Adrenal gland (tissue), 12 donors: Measurements from ENCODE around the gene SEPTIN2. TPM values are rescaled to one million over a fixed set of nuclear protein-coding genes. Genes with fewer than 3 reads are reported as not detected.
A peak's percentile ranks its signal among the peaks of the same experiment; 100 is the strongest.

Experiments used
- DNase-seq, 7 donors: peaks; one replicate each; pipeline ENCODE4 v3.0.0-alpha.2; 2019 to 2020
- H3K27ac ChIP-seq, 5 donors: fragments of 200-600 bp; sonication (generic) in 4 of 5; 1 replicate in 3 of 5; 2 replicates in 2 of 5; pipeline versions ENCODE4 v1.5.1 to v1.8.0; 2016 to 2020; ENCODE audit warnings: mild to moderate bottlenecking in 1 of 5
- H3K27me3 ChIP-seq: fragments of 200-600 bp; 2 replicates; pipeline ENCODE4 v1.8.0; 2021
- H3K36me3 ChIP-seq, 2 donors: fragments of 200-600 bp; replicated peaks in 1 of 2; 1 replicate in 1 of 2; 2 replicates in 1 of 2; pipeline versions ENCODE4 v1.5.1 to v1.8.0; 2018 to 2022
- H3K4me1 ChIP-seq, 2 donors: fragments of 200-600 bp; replicated peaks in 1 of 2; 1 replicate in 1 of 2; 2 replicates in 1 of 2; pipeline versions ENCODE4 v1.5.1 to v1.8.0; 2018 to 2021
- H3K4me3 ChIP-seq, 4 donors: fragments of 200-600 bp; sonication (generic) in 3 of 4; one replicate each; pipeline ENCODE4 v1.5.1; 2016 to 2018
- H3K9me3 ChIP-seq, 3 donors: fragments of 200-600 bp; sonication (generic) in 1 of 3; replicated peaks in 1 of 3; 1 replicate in 2 of 3; 2 replicates in 1 of 3; pipeline versions ENCODE4 v1.5.1 to v1.8.0; 2016 to 2021
- POLR2A ChIP-seq, 2 donors: fragments of 450-650 bp; IDR thresholded peaks; one replicate each; pipeline ENCODE4 v1.6.1; 2017; ENCODE audit warnings: antibody characterized with exemption in 2 of 2, mild to moderate bottlenecking in 2 of 2, moderate library complexity in 1 of 2
- WGBS, 4 donors: extraction: QIAGEN DNeasy Blood & Tissue Kit in 2 of 4; methylation state at CpG; one replicate each; pipeline versions ENCODE4 v1.1.5 to v1.1.7; 2013 to 2017; 5-methylcytosine and 5-hydroxymethylcytosine counted together
- intact Hi-C, 2 donors: fragments of 100-400 bp; cut with DNase I; formaldehyde crosslinking; loops; one replicate each; pipeline versions ENCODE4 v1.14.1 to v1.15.0; 2022 to 2023
- polyA plus RNA-seq, 3 donors: library from polyadenylated mRNA; stranded (reverse); fragments of 200-250 nt in 2 of 3; fragments of 350-450 nt in 1 of 3; fragmentation: Illumina TruSeq in 1 of 3; extraction: RNeasy Lipid Tissue Mini Kit (QIAGEN cat#74804) in 1 of 3; gene quantifications; one replicate each; pipeline ENCODE4 v1.2.3, GENCODE V29; 2013 to 2014
- total RNA-seq, 9 donors: library from RNA; depleted of rRNA in 4 of 9; stranded (reverse); fragments of >200 nt in 4 of 9; fragments of 120-200 nt in 1 of 9; fragmentation: NEBNext Ultra II Directional in 1 of 9; extraction: Animal tissue kit (Norgen Biotek cat#: 25700) in 1 of 9; gene quantifications; one replicate each; pipeline versions ENCODE4 v1.1.0 to v1.2.4, GENCODE V29; 2013 to 2023
- TF ChIP-seq, protein P1 (sequence below), 6 experiments: fragments of 450-650 bp in 4 of 6; fragments of 200-600 bp in 2 of 6; sonication (generic) in 1 of 6; IDR thresholded peaks; 1 replicate in 5 of 6; 2 replicates in 1 of 6; pipeline versions ENCODE4 v1.5.1 to v1.8.0; 2016 to 2021; ENCODE audit warnings: antibody characterized with exemption in 6 of 6, mild to moderate bottlenecking in 2 of 6, moderate library complexity in 1 of 6
- donor health status: healthy with polysubstance abuse.
- donor health status: Bipolar disorder and iron deficiency.
- donor health status: DM: yes; HTN: yes; CAD: no.
- donor health status: DM: no; HTN: no; CAD: no.
- donor health status: DM: no; HTN: no; CAD: no.
- donor health status: DM: yes; HTN: yes; CAD: no.

SEPTIN2 gene
- total and polyA plus RNA-seq, 12 donors: 108 to 368 (median 251) TPM

DNA sequence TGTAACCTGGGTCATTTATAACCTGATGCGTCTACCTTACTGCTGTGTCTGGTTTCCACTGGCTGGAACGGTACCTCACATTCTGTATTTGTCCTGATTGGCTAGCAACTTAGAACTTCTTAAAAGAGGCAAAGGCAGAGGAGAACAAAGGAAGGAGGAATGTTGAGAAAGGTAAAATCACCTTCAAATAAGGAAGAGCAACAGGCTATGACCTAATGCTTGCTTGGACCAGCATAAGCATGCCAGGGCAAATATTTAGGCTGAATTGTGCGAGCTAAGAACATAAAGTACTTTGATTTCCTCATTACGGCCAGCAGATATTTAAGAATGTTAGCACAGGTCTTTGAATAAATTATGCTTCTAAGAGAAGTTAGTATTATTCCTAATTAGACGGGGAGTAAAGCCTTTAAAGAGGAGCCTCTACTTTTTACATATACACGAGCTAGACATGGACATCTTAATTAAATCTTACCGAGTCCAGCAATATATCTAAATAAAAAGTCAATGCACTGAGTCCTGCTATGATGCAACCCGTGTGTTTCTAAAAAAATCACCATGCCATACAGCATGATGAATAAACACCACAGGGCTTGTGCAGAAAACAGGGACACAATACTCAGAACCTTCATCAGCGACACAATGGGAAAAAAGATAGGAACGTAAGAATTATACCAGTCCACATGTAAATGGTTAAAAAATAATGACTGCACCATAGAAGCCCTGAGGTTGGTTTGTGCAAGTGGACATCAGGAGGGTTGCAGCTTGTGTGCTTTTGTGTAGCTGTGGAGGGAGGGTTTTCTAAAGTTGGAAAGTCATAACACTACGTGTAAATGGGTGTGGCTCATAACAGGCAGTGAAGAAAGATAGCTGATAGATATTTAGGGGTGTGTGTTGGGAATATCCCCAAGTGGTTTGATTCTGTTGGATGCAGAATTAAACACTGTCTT is 14.2 kb downstream of the SEPTIN2 start:
- Histone ChIP-seq H3K4me1 (peaks cover 0 to 6% of the 10 kb centered on the region in 2 donors), H3K4me3 (no peak overlapping the region), H3K36me3 (peaks cover 0 to 29% of the 10 kb centered on the region in 2 donors), H3K27me3 (no peaks in the 10 kb centered on the region), H3K9me3 (no peaks in the 10 kb centered on the region), H3K27ac (no peak overlapping the region)
- intact Hi-C loops: loop anchor here in 1 of 2 donors (10.0 kb wide), 1 partner anchor 65 kb away; no protein-coding TSS in a partner anchor
- TF ChIP-seq, protein P1, sequence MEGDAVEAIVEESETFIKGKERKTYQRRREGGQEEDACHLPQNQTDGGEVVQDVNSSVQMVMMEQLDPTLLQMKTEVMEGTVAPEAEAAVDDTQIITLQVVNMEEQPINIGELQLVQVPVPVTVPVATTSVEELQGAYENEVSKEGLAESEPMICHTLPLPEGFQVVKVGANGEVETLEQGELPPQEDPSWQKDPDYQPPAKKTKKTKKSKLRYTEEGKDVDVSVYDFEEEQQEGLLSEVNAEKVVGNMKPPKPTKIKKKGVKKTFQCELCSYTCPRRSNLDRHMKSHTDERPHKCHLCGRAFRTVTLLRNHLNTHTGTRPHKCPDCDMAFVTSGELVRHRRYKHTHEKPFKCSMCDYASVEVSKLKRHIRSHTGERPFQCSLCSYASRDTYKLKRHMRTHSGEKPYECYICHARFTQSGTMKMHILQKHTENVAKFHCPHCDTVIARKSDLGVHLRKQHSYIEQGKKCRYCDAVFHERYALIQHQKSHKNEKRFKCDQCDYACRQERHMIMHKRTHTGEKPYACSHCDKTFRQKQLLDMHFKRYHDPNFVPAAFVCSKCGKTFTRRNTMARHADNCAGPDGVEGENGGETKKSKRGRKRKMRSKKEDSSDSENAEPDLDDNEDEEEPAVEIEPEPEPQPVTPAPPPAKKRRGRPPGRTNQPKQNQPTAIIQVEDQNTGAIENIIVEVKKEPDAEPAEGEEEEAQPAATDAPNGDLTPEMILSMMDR (IDR thresholded peaks at IDR 0.05): no peak
- TF ChIP-seq POLR2A (IDR thresholded peaks at IDR 0.05): no peak
- 94 to 96% (median 94%) methylated on average over 11 of the region's 11 CpGs for WGBS, 4 donors
- no peak for DNase-seq

GRCh38 chr2:241330616-241330981 is 14.9 kb downstream of the SEPTIN2 start:
- WGBS, 4 donors: 88 to 95% (median 92%) methylated on average over 4 of the region's 4 CpGs
- DNase-seq: no peak
- Histone ChIP-seq H3K9me3 (no peaks in the 10 kb centered on the region), H3K36me3 (peaks cover 0 to 34% of the 10 kb centered on the region in 2 donors), H3K27ac (no peak overlapping the region), H3K4me1 (no peaks in the 10 kb centered on the region), H3K27me3 (no peaks in the 10 kb centered on the region), H3K4me3 (no peak overlapping the region)
- intact Hi-C loops: no loop called here
- TF ChIP-seq, protein P1 (IDR thresholded peaks at IDR 0.05): no peak
- TF ChIP-seq POLR2A (IDR thresholded peaks at IDR 0.05): no peak

- no peak overlapping the region for H3K27ac ChIP-seq
- peaks cover 0 to 50% of the 10 kb centered on the region in 2 donors for H3K36me3 ChIP-seq
- H3K4me3 ChIP-seq: no peak overlapping the region
- no peaks in the 10 kb centered on the region for H3K27me3 ChIP-seq
- 76 to 86% (median 82%) methylated on average over 2 of the region's 2 CpGs for WGBS, 4 donors
- H3K9me3 ChIP-seq: no peaks in the 10 kb centered on the region
- intact Hi-C loops: no loop called here
- DNase-seq: no peak
- no peak for TF ChIP-seq POLR2A (IDR thresholded peaks at IDR 0.05)
- TF ChIP-seq, protein P1 (IDR thresholded peaks at IDR 0.05): no peak
- peaks cover 0 to 6% of the 10 kb centered on the region in 2 donors for H3K4me1 ChIP-seq
These were observed 19.1 kb downstream of the SEPTIN2 start for GRCh38 chr2:241334813-241335212.

GRCh38 chr2:241339839-241340630 is 24.3 kb downstream of the SEPTIN2 start:
- intact Hi-C loops: no loop called here
- peaks cover 0 to 65% of the 10 kb centered on the region in 2 donors for H3K36me3 ChIP-seq

More at GRCh38 chr2:241339839-241340630, 24.3 kb downstream of the SEPTIN2 start:
- Histone ChIP-seq H3K27ac (peak overlapping the region in 1 of 5 donors; percentile 18), H3K9me3 (no peaks in the 10 kb centered on the region), H3K27me3 (no peaks in the 10 kb centered on the region), H3K4me1 (peaks cover 0 to 9% of the 10 kb centered on the region in 2 donors), H3K4me3 (no peak overlapping the region)
- DNase-seq: no peak
- TF ChIP-seq, protein P1 (IDR thresholded peaks at IDR 0.05): no peak
- WGBS, 4 donors: 54 to 68% (median 65%) methylated on average over 8 of the region's 8 CpGs
